ENCODE results near the gene PSMA6. TPM values are rescaled to one million over a fixed set of nuclear protein-coding genes. Genes with fewer than 3 reads are reported as not detected.

Gene PSMA6
- total and polyA plus RNA-seq, 2 of the 8 experiments (the other 6 are each of a cell fraction or from before 2014, with no cell fraction given), result 180 to 238 TPM

DNA sequence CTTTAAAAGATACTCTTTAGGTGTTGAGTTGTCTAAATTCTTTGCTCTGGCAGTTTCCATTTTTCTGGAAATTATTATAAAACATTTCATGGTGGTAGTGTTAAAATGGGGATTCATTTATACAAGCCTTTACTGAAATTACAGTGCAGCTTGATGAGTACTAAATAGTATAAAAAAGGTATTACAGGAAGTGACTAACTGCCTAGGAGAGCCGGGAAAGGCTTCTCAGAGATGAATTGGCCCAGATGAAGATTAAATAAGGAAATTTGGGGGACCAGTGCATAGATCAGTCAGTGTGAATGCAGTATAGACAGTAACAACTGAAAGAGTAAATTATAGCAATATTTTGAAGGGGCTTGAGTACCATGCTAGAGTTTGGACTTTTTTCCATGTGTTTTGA is 7.5 kb downstream of the PSMA6 start:
- no peak overlapping the region for H2BK15ac ChIP-seq (ENCODE audit: low read length)
- no peaks in the 10 kb centered on the region for H3K27me3 ChIP-seq (replicated peaks in 1 of 4; ENCODE audit: control insufficient read depth in 3 of 4, extremely low read depth in 1 of 4, insufficient read depth in 3 of 4, low read length in 3 of 4)
- H3K23ac ChIP-seq (ENCODE audit: insufficient read length), result no peak overlapping the region
- DNase-seq (ENCODE audit: low read depth in 1 of 2, low spot score in 2 of 2) (no peak), FAIRE-seq (no peak)
- peaks cover 18 to 98% of the 10 kb centered on the region in 2 experiments for H3K79me2 ChIP-seq (ENCODE audit: control insufficient read depth in 1 of 2, insufficient read depth in 2 of 2, low read length in 2 of 2)
- H2BK120ac ChIP-seq (replicated peaks; ENCODE audit: low read depth, low read length), result no peak overlapping the region
- no peak overlapping the region for H3K4me2 ChIP-seq (ENCODE audit: insufficient read depth in 1 of 2, low read depth in 2 of 2, low read length in 2 of 2)
- H3K9ac ChIP-seq (replicated peaks in 1 of 4; ENCODE audit: extremely low read depth in 1 of 4, low read depth in 3 of 4, low read length in 3 of 4), result no peak overlapping the region
- H3K18ac ChIP-seq (ENCODE audit: extremely low read depth, low read length), result no peak overlapping the region
- H4K91ac ChIP-seq (replicated peaks; ENCODE audit: insufficient read length, low read length), result no peak overlapping the region
- no peak overlapping the region for H3K27ac ChIP-seq (ENCODE audit: low read depth, low read length)
- TF ChIP-seq NANOG (IDR thresholded peaks at IDR 0.05; ENCODE audit: insufficient read depth, low read depth, low read length, poor library complexity, severe bottlenecking), result no peak
- no peaks in the 10 kb centered on the region for H3K23me2 ChIP-seq (ENCODE audit: low read depth, low read length)
- no peak overlapping the region for H2BK5ac ChIP-seq (ENCODE audit: low read depth, low read length)
- H3K14ac ChIP-seq (ENCODE audit: insufficient read length), result no peak overlapping the region
- H3K4me3 ChIP-seq (ENCODE audit: extremely low read depth in 1 of 4, insufficient read depth in 2 of 4, low read depth in 3 of 4, low read length in 4 of 4), result no peak overlapping the region
- no peak overlapping the region for H2BK12ac ChIP-seq (ENCODE audit: low read depth, low read length)
- H2AK5ac ChIP-seq (ENCODE audit: low read depth, low read length), result no peak overlapping the region
- no peaks in the 10 kb centered on the region for H3K9me3 ChIP-seq (ENCODE audit: insufficient read depth in 2 of 2, low read depth in 1 of 2, low read length in 1 of 2)
- no peak overlapping the region for H2AFZ ChIP-seq (ENCODE audit: low read length)
- peaks cover 0 to under 1% (median 0%) of the 10 kb centered on the region in 4 experiments; a peak in 1 of 8 replicates for H3K36me3 ChIP-seq (ENCODE audit: control insufficient read depth in 2 of 4, insufficient read depth in 4 of 4, low read length in 3 of 4)
- no peaks in the 10 kb centered on the region; the same call in 1 of the 2 replicates for H3K79me1 ChIP-seq (ENCODE audit: low read depth, low read length)
- peaks cover 2% of the 10 kb centered on the region in 2 experiments for H4K20me1 ChIP-seq (replicated peaks in 1 of 2; ENCODE audit: control insufficient read depth in 1 of 2, insufficient read depth in 2 of 2, low read length in 2 of 2)
- ChIA-PET POLR2A (ENCODE audit: partially characterized antibody) (interaction anchor here (1.5 to 1.6 kb wide), 2 partner anchors 7 to 104 kb away, joined by 8 to 9 read pairs; partner anchors contain the start of genes NFKBIA and PSMA6), CTCF (ENCODE audit: partially characterized antibody) (interaction anchor here (0.6 to 1.7 kb wide), 5 partner anchors 8 to 92 kb away, joined by 3 to 4 read pairs (median 4); partner anchors contain the start of gene PSMA6)
- H3K4ac ChIP-seq (replicated peaks; ENCODE audit: insufficient read length, low read depth, low read length), result no peak overlapping the region
- no peaks in the 10 kb centered on the region for H3K4me1 ChIP-seq (replicated peaks in 1 of 4; ENCODE audit: control insufficient read depth in 3 of 4, insufficient read depth in 4 of 4, low read length in 3 of 4)
- H2BK20ac ChIP-seq (ENCODE audit: low read length), result no peak overlapping the region
- H4K8ac ChIP-seq (ENCODE audit: extremely low read depth, insufficient read depth, low read length), result no peak overlapping the region
- H3K56ac ChIP-seq (replicated peaks; ENCODE audit: insufficient read length, low read depth, low read length), result no peak overlapping the region
- 90% methylated on average over 1 of the region's 1 CpG; no CpG with 5 or more reads in 1 of the 2 experiments for WGBS, 2 experiments (ENCODE audit: extremely low coverage in 1 of 2, insufficient coverage in 1 of 2, insufficient read length in 1 of 2, insufficient replicate concordance in 2 of 2, low coverage in 1 of 2, low lambda C conversion rate in 2 of 2, missing lambda C conversion rate in 1 of 2)
- H4K5ac ChIP-seq (ENCODE audit: insufficient read length, low read depth, low read length), result no peak overlapping the region
